ENCODE measurements around the gene CEP68. TPM values are rescaled to one million over a fixed set of nuclear protein-coding genes. Genes with fewer than 3 reads are reported as not detected.

CEP68 gene
- total RNA-seq, 1 experiment from 2014 or later: 11.2 TPM

DNA sequence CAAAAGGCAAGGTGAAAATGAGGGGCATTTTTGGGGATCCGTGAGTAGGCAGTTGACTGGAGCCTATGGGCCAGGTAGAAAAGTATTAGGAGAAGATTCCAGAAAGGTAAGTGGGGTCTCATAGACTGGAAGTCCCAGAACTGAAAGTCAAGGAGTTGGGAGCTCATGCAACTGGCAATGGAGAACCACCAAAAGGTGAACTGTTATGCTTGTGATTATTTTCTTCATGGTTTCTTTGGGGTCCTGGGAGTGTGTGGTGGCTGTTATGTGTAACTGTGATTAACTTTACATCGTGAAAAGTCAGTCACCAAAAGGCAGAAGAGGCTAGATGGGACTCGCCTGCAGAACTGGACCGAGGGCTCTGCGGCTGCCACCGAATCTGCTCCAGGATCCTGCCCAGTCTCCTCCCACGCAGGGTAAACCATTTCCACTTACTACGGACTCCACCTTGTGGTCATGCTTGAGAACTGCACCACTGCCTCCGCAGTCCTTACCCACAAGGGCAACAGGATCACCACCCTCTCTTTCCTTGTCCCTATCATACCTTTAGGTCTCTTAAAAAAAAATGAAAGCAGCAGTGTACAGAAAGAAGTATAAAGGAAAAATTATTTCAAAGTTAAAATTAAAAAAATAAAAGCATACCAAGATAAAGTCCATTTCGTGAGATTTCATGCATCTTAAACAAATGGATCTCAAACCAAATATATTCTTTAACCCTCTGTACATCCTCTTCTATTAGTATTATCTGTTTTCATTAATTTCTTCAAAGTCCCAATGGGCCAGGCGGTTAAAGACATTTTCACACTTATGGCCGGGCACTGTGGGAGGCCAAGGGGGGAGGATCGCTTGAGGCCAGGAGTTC lies 15.6 kb upstream of the CEP68 start:
- CTCF ChIA-PET: interaction anchor here (0.7 to 1.6 kb wide), 5 partner anchors 61 to 128 kb away, joined by 3 to 11 read pairs (median 4); no protein-coding TSS in a partner anchor

More for the DNA sequence above, 15.6 kb upstream of the CEP68 start:
- Histone ChIP-seq H3K4me1 (ENCODE audit: control insufficient read depth in 1 of 2, insufficient read depth in 2 of 2, low read length in 2 of 2) (peaks cover 3 to 5% of the 10 kb centered on the region in 2 experiments; a peak in 1 of 4 replicates), H3K9ac (ENCODE audit: low read length) (no peak overlapping the region), H3K27ac (ENCODE audit: low read depth, low read length) (no peak overlapping the region), H4K20me1 (ENCODE audit: insufficient read depth) (no peaks in the 10 kb centered on the region), H3K36me3 (ENCODE audit: control insufficient read depth in 1 of 2, insufficient read depth in 2 of 2, low read length in 2 of 2) (no peaks in the 10 kb centered on the region), H3K4me3 (replicated peaks in 1 of 2; ENCODE audit: low read depth in 1 of 2, low read length in 2 of 2) (0 out of 4 replicates have a peak overlapping the region, but pooled peaks of 1 of the 2 experiments have one; percentile 13), H3K4me2 (ENCODE audit: low read length) (peak overlapping the region; percentile 62), H2AFZ (ENCODE audit: low read depth, low read length, poor library complexity, severe bottlenecking) (peak overlapping the region; percentile 17), H3K9me2 (ENCODE audit: insufficient read depth) (no peaks in the 10 kb centered on the region), H3K9me3 (ENCODE audit: control insufficient read depth in 1 of 2, insufficient read depth in 1 of 2, low read depth in 1 of 2, low read length in 2 of 2) (peaks cover 0 to 14% of the 10 kb centered on the region in 2 experiments; a peak in 1 of 4 replicates), H3K79me2 (ENCODE audit: insufficient read depth, low read length) (no peaks in the 10 kb centered on the region), H3K27me3 (ENCODE audit: insufficient read depth, low read length) (no peaks in the 10 kb centered on the region)
- POLR2A ChIA-PET: no interaction called here
- BruUV-seq (replicated peaks): TSS peak; percentile 69
- ATAC-seq (peak; percentile 99), DNase-seq (ENCODE audit: low read depth, low spot score) (peak; percentile 69)
- RAD21 ChIA-PET (ENCODE audit: low non-redundant PET in 1 of 2, low total read pairs in 2 of 2, uncharacterized antibody in 2 of 2, unreplicated experiment in 2 of 2): interaction anchor here (0.6 to 1.0 kb wide), 2 partner anchors 120 to 123 kb away, joined by 4 to 8 read pairs (median 7); no protein-coding TSS in a partner anchor
- peak; percentile 97 for TF ChIP-seq EGR1 (IDR thresholded peaks at IDR 0.05; ENCODE audit: low read depth)
- no peak for TF ChIP-seq CEBPB (IDR thresholded peaks at IDR 0.05; ENCODE audit: low read depth)
- TF ChIP-seq, protein P1, sequence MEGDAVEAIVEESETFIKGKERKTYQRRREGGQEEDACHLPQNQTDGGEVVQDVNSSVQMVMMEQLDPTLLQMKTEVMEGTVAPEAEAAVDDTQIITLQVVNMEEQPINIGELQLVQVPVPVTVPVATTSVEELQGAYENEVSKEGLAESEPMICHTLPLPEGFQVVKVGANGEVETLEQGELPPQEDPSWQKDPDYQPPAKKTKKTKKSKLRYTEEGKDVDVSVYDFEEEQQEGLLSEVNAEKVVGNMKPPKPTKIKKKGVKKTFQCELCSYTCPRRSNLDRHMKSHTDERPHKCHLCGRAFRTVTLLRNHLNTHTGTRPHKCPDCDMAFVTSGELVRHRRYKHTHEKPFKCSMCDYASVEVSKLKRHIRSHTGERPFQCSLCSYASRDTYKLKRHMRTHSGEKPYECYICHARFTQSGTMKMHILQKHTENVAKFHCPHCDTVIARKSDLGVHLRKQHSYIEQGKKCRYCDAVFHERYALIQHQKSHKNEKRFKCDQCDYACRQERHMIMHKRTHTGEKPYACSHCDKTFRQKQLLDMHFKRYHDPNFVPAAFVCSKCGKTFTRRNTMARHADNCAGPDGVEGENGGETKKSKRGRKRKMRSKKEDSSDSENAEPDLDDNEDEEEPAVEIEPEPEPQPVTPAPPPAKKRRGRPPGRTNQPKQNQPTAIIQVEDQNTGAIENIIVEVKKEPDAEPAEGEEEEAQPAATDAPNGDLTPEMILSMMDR (IDR thresholded peaks at IDR 0.05 in 2 of 3, conservative IDR thresholded peaks at IDR 0.05 in 1 of 3; ENCODE audit: borderline replicate concordance in 1 of 3, insufficient read depth in 1 of 3, low read depth in 2 of 3, low read length in 2 of 3): peak; percentile 85 to 94 (median 86)
- peak; percentile 92 for TF ChIP-seq RAD21 (IDR thresholded peaks at IDR 0.05; ENCODE audit: low read depth)
- TF ChIP-seq ZNF274 (IDR thresholded peaks at IDR 0.05; ENCODE audit: low read depth, low read length): no peak
- intact Hi-C loops (cut with micrococcal nuclease): loop anchor here (1.0 kb wide), 1 partner anchor 123 kb away; no protein-coding TSS in a partner anchor
